RWPE2 (cell line): ENCODE results near the gene IQGAP2.

Experiments used
- ATAC-seq: fragments of 200-7000 bp; cut with Tn5 transposase; 3 replicates; pipeline ENCODE4 v1.9.1; 2021; ENCODE audit warnings: low read depth
- DNase-seq: peaks from one replicate; pipeline ENCODE4 v3.0.0-alpha.2; 2020; ENCODE audit warnings: low spot score
- H3K27ac ChIP-seq: fragments of 450-650 bp; 2 replicates; pipeline ENCODE4 v1.5.1; 2017; ENCODE audit warnings: mild to moderate bottlenecking; ENCODE audit not compliant: poor library complexity, severe bottlenecking
- H3K27me3 ChIP-seq: fragments of 250-450 bp; sonication (Bioruptor Pico); 2 replicates; pipeline ENCODE4 v1.5.1; 2021; ENCODE audit warnings: mild to moderate bottlenecking, moderate library complexity; ENCODE audit not compliant: insufficient read depth, poor library complexity, severe bottlenecking
- H3K36me3 ChIP-seq: fragments of 250-450 bp; sonication (Bioruptor Pico); 2 replicates; pipeline ENCODE4 v1.5.1; 2020; ENCODE audit warnings: low read depth, mild to moderate bottlenecking, moderate library complexity
- H3K4me1 ChIP-seq: fragments of 250-450 bp; sonication (Bioruptor Pico); 2 replicates; pipeline ENCODE4 v1.5.1; 2021; ENCODE audit warnings: mild to moderate bottlenecking, moderate library complexity; ENCODE audit not compliant: insufficient read depth, poor library complexity, severe bottlenecking
- H3K4me3 ChIP-seq: fragments of 250-450 bp; sonication (Bioruptor Pico); 2 replicates; pipeline ENCODE4 v1.5.1; 2021; ENCODE audit warnings: mild to moderate bottlenecking, moderate library complexity; ENCODE audit not compliant: severe bottlenecking
- H3K9me3 ChIP-seq: fragments of 250-450 bp; sonication (Bioruptor Pico); 2 replicates; pipeline ENCODE4 v1.5.1; 2021; ENCODE audit warnings: mild to moderate bottlenecking, moderate library complexity; ENCODE audit not compliant: severe bottlenecking
- TF ChIP-seq, protein P1 (sequence below): fragments of 450-650 bp; IDR thresholded peaks from one replicate; pipeline ENCODE4 v1.5.1; 2017; ENCODE audit warnings: mild to moderate bottlenecking, moderate library complexity; ENCODE audit not compliant: poor library complexity, severe bottlenecking

IQGAP2 gene

DNA sequence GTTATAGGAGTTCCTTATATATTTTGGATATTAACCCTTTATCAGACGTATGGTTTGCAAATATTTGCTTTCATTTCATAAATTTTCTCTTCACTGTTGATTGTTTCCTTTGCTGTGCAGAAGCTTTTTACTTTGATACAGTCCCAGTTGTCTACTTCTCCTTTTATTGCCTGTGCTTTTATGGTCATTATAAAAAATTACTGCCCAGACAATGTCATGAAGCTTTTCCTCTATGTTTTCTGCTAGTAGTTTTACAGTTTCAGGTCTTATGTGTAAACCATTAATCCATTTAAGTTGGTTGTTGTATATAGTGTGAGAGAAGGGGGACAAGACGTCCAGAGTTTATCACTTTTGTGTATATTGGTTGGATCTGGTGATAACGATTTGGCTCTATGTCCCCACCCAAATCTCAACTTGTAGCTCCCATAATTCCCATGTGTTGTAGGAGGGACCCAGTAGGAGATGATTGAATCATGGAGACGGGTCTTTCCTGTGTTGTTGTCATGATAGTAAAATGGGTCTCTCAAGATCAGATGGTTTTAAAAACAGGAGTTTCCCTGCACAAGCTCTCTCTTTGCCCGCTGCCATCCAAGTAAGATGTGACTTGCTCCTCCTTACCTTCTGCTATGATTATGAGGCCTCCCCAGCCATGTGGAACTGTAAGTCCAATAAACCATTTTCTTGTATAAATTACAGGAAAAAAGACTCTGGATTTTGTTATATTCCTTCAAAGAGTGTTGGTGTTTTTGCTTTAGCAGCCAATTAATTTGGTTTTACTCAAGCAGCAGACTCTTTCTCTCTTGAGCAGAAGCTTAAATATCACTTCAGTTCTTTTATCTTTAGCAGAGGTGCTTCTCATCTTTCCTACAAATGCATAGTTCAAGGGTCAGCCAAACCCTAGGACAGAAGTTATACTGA, 326.5 kb downstream of the IQGAP2 start:
- peaks cover 11% of the 10 kb centered on the region for H3K9me3 ChIP-seq
- H3K27ac ChIP-seq = no peak overlapping the region
- TF ChIP-seq, protein P1, sequence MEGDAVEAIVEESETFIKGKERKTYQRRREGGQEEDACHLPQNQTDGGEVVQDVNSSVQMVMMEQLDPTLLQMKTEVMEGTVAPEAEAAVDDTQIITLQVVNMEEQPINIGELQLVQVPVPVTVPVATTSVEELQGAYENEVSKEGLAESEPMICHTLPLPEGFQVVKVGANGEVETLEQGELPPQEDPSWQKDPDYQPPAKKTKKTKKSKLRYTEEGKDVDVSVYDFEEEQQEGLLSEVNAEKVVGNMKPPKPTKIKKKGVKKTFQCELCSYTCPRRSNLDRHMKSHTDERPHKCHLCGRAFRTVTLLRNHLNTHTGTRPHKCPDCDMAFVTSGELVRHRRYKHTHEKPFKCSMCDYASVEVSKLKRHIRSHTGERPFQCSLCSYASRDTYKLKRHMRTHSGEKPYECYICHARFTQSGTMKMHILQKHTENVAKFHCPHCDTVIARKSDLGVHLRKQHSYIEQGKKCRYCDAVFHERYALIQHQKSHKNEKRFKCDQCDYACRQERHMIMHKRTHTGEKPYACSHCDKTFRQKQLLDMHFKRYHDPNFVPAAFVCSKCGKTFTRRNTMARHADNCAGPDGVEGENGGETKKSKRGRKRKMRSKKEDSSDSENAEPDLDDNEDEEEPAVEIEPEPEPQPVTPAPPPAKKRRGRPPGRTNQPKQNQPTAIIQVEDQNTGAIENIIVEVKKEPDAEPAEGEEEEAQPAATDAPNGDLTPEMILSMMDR = no peak
- peaks cover 8% of the 10 kb centered on the region for H3K36me3 ChIP-seq
- ATAC-seq = no peak
- no peaks in the 10 kb centered on the region for H3K27me3 ChIP-seq
- no peak for DNase-seq
- no peaks in the 10 kb centered on the region for H3K4me1 ChIP-seq
- no peak overlapping the region for H3K4me3 ChIP-seq

DNA sequence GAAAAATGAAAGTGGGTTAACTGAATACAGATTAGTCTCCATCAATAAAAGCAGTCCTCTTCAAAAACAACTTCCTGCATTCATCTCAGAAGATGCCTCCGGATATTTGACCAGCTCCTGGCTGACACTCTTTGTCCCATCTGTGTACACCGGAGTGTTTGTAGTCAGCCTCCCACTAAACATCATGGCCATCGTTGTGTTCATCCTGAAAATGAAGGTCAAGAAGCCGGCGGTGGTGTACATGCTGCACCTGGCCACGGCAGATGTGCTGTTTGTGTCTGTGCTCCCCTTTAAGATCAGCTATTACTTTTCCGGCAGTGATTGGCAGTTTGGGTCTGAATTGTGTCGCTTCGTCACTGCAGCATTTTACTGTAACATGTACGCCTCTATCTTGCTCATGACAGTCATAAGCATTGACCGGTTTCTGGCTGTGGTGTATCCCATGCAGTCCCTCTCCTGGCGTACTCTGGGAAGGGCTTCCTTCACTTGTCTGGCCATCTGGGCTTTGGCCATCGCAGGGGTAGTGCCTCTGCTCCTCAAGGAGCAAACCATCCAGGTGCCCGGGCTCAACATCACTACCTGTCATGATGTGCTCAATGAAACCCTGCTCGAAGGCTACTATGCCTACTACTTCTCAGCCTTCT, 329.4 kb downstream of the IQGAP2 start:
- DNase-seq (no peak), ATAC-seq (no peak)
- H3K36me3 ChIP-seq = peaks cover 8% of the 10 kb centered on the region
- peaks cover 11% of the 10 kb centered on the region for H3K9me3 ChIP-seq
- no peak overlapping the region for H3K27ac ChIP-seq
- no peaks in the 10 kb centered on the region for H3K27me3 ChIP-seq
- H3K4me1 ChIP-seq = no peaks in the 10 kb centered on the region
- no peak overlapping the region for H3K4me3 ChIP-seq
- TF ChIP-seq, protein P1 = no peak

DNA sequence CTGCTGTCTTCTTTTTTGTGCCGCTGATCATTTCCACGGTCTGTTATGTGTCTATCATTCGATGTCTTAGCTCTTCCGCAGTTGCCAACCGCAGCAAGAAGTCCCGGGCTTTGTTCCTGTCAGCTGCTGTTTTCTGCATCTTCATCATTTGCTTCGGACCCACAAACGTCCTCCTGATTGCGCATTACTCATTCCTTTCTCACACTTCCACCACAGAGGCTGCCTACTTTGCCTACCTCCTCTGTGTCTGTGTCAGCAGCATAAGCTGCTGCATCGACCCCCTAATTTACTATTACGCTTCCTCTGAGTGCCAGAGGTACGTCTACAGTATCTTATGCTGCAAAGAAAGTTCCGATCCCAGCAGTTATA, 329.9 kb downstream of the IQGAP2 start:
- ATAC-seq (no peak), DNase-seq (no peak)
- Histone ChIP-seq H3K27me3 (no peaks in the 10 kb centered on the region), H3K4me1 (no peaks in the 10 kb centered on the region), H3K27ac (no peak overlapping the region), H3K4me3 (no peak overlapping the region), H3K36me3 (peaks cover 8% of the 10 kb centered on the region), H3K9me3 (peaks cover 11% of the 10 kb centered on the region)
- TF ChIP-seq, protein P1 = no peak

DNA sequence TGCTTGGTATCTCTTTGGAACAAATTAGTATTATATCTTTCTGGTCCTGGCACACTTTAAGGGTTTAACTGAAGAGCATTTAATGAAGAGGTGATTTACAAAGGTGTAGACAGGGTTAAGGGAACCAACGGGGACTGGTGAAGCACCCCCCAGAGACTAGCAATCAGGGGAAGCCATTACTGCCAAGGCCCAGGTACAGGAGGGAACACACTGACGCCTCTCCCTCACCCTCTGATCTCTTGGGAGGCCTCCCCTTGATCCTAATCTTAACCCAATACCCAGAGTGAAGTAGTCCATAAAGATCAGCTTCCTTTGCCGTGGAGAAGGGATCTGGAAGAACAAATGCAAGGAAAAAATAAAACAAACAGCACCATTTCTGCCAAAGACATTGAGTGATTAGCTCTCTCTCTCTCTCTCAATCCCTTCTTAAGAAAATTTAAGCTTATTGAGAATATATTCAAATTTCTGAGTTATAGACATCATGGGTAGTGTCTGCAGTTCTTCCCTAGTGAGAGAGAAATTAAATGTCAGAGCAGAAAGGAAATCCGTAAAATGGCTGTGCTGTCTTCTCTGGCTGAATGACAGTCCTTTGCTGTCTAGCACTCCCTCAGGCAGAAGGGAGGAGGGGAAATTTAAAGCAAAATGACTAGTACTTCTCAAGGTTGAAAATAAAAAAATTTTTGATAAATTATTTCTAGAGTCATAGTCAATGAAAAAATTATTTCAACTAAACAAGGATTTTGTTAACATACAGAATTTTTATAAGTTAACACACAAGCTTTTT, 332.9 kb downstream of the IQGAP2 start:
- Histone ChIP-seq H3K36me3 (no peaks in the 10 kb centered on the region; the same call in 1 of the 2 replicates), H3K9me3 (no peaks in the 10 kb centered on the region), H3K27me3 (no peaks in the 10 kb centered on the region), H3K4me1 (no peaks in the 10 kb centered on the region), H3K4me3 (no peak overlapping the region), H3K27ac (no peak overlapping the region)
- DNase-seq (no peak), ATAC-seq (no peak)
- TF ChIP-seq, protein P1 = no peak
